Neural cell (in vitro differentiated cells): Measurements from ENCODE around the gene NPEPL1. TPM values are rescaled to one million over a fixed set of nuclear protein-coding genes. Genes with fewer than 3 reads are reported as not detected.

Source experiments
- H2AFZ ChIP-seq: fragments of 200-600, 300-800 bp; sonication (generic), shearing (Covaris generic); 2 replicates; pipeline ENCODE4 v1.6.0; 2014; ENCODE audit warnings: low read depth, mild to moderate bottlenecking, antibody characterized with exemption, low read length, moderate library complexity
- H3F3A ChIP-seq: fragments of 200-600 bp; shearing (Covaris generic); 2 replicates; pipeline ENCODE4 v1.6.1; 2016; ENCODE audit warnings: mild to moderate bottlenecking, moderate library complexity, mixed read lengths, antibody characterized with exemption, low read length; ENCODE audit not compliant: insufficient read depth, poor library complexity, severe bottlenecking
- H3K27ac ChIP-seq: fragments of 200-600, 300-800 bp; sonication (generic), shearing (Covaris generic); 2 replicates; pipeline ENCODE4 v1.5.1; 2014; ENCODE audit warnings: mild to moderate bottlenecking, low read length, moderate library complexity
- H3K27me3 ChIP-seq: fragments of 300-800, 200-600 bp; sonication (generic), shearing (Covaris generic); 2 replicates; pipeline ENCODE4 v1.6.0; 2014; ENCODE audit warnings: mild to moderate bottlenecking, low read depth, low read length, moderate library complexity; ENCODE audit not compliant: insufficient read depth
- H3K36me3 ChIP-seq: fragments of 300-800, 200-600 bp; sonication (generic), shearing (Covaris generic); 2 replicates; pipeline ENCODE4 v1.5.1; 2014; ENCODE audit warnings: mild to moderate bottlenecking, antibody characterized with exemption, low read length, moderate library complexity; ENCODE audit not compliant: insufficient read depth
- H3K4me2 ChIP-seq: fragments of 300-800, 200-600 bp; sonication (generic), shearing (Covaris generic); 2 replicates; pipeline ENCODE4 v1.6.0; 2014; ENCODE audit warnings: mild to moderate bottlenecking, low read length
- H3K4me3 ChIP-seq: fragments of 300-800, 200-600 bp; sonication (generic), shearing (Covaris generic); 2 replicates; pipeline ENCODE4 v1.5.1; 2014; ENCODE audit warnings: mild to moderate bottlenecking, low read length, moderate library complexity
- H3K79me2 ChIP-seq: fragments of 200-600 bp; shearing (Covaris generic); replicated peaks from 2 replicates; pipeline ENCODE4 v1.6.0; 2014; ENCODE audit warnings: mild to moderate bottlenecking, low read length, moderate library complexity; ENCODE audit not compliant: insufficient read depth
- H3K9ac ChIP-seq: fragments of 300-800, 200-600 bp; sonication (generic), shearing (Covaris generic); 2 replicates; pipeline ENCODE4 v1.6.1; 2016; ENCODE audit warnings: mild to moderate bottlenecking, low read length, mixed read lengths
- H3K9me2 ChIP-seq: fragments of 200-600 bp; shearing (Covaris generic); 2 replicates; pipeline ENCODE4 v1.6.1; 2016; ENCODE audit warnings: mild to moderate bottlenecking, low read length, mixed read lengths; ENCODE audit not compliant: insufficient read depth
- H3K9me3 ChIP-seq: fragments of 200-600, 300-800 bp; sonication (generic), shearing (Covaris generic); 2 replicates; pipeline ENCODE4 v1.6.1; 2016; ENCODE audit warnings: mild to moderate bottlenecking, mixed run types, low read length, moderate library complexity, mixed read lengths
- H4K20me1 ChIP-seq: fragments of 200-600 bp; shearing (Covaris generic); 2 replicates; pipeline ENCODE4 v1.6.1; 2016; ENCODE audit warnings: mild to moderate bottlenecking, mixed run types; ENCODE audit not compliant: insufficient read depth
- CTCF ChIP-seq: fragments of 450-650 bp; IDR thresholded peaks from 2 replicates; pipeline ENCODE4 v1.5.1; 2014; ENCODE audit warnings: antibody characterized with exemption, mild to moderate bottlenecking, moderate library complexity; ENCODE audit not compliant: poor library complexity, severe bottlenecking
- EP300 ChIP-seq: fragments of 450-650 bp; conservative IDR thresholded peaks from 2 replicates; pipeline ENCODE4 v1.6.1; 2014; ENCODE audit warnings: antibody characterized with exemption, mild to moderate bottlenecking, moderate library complexity; ENCODE audit not compliant: poor library complexity, severe bottlenecking
- EZH2 ChIP-seq: fragments of 200-600, 300-800 bp; shearing (Covaris generic), sonication (generic); IDR thresholded peaks from 2 replicates; pipeline ENCODE4 v1.6.1; 2014; ENCODE audit warnings: antibody characterized with exemption, low read length, borderline replicate concordance, mild to moderate bottlenecking; ENCODE audit not compliant: insufficient read depth, poor library complexity, severe bottlenecking
- MXI1 ChIP-seq: fragments of 450-650 bp; conservative IDR thresholded peaks from 2 replicates; pipeline ENCODE4 v1.6.1; 2014; ENCODE audit warnings: antibody characterized with exemption, mild to moderate bottlenecking; ENCODE audit not compliant: poor library complexity, severe bottlenecking
- POLR2AphosphoS5 ChIP-seq: IDR thresholded peaks from 2 replicates; pipeline ENCODE4 v1.6.1; 2012
- RAD21 ChIP-seq: fragments of 450-650 bp; conservative IDR thresholded peaks from 2 replicates; pipeline ENCODE4 v1.6.1; 2014; ENCODE audit warnings: antibody characterized with exemption, mild to moderate bottlenecking, moderate library complexity
- SMC3 ChIP-seq: fragments of 450-650 bp; conservative IDR thresholded peaks from 2 replicates; pipeline ENCODE4 v1.6.1; 2014; ENCODE audit warnings: antibody characterized with exemption, mild to moderate bottlenecking, moderate library complexity; ENCODE audit not compliant: poor library complexity
- TAF1 ChIP-seq: IDR thresholded peaks from 2 replicates; pipeline ENCODE4 v1.6.1; 2012; ENCODE audit warnings: low read depth
- polyA plus RNA-seq: library from polyadenylated mRNA; depleted of rRNA; stranded (reverse); fragments of >200 nt; gene quantifications from 2 replicates; pipeline ENCODE4 v1.2.3, GENCODE V29; 2014
- TF ChIP-seq, protein P1 (sequence below): IDR thresholded peaks from 2 replicates; pipeline ENCODE4 v1.6.1; 2012; ENCODE audit warnings: borderline replicate concordance

NPEPL1 gene
- polyA plus RNA-seq, 1 donor from 2014 or later, result 63.4 TPM

- Histone ChIP-seq H3K27ac (no peak overlapping the region), H3F3A (no peaks in the 10 kb centered on the region), H3K4me2 (no peak overlapping the region), H3K9ac (no peak overlapping the region), H3K9me3 (no peaks in the 10 kb centered on the region), H3K27me3 (no peaks in the 10 kb centered on the region), H3K4me3 (no peak overlapping the region), H4K20me1 (no peaks in the 10 kb centered on the region), H3K36me3 (no peaks in the 10 kb centered on the region), H3K9me2 (no peaks in the 10 kb centered on the region), H3K79me2 (no peaks in the 10 kb centered on the region), H2AFZ (no peak overlapping the region)
- no peak for TF ChIP-seq SMC3
- no peak for TF ChIP-seq POLR2AphosphoS5
- TF ChIP-seq, protein P1, sequence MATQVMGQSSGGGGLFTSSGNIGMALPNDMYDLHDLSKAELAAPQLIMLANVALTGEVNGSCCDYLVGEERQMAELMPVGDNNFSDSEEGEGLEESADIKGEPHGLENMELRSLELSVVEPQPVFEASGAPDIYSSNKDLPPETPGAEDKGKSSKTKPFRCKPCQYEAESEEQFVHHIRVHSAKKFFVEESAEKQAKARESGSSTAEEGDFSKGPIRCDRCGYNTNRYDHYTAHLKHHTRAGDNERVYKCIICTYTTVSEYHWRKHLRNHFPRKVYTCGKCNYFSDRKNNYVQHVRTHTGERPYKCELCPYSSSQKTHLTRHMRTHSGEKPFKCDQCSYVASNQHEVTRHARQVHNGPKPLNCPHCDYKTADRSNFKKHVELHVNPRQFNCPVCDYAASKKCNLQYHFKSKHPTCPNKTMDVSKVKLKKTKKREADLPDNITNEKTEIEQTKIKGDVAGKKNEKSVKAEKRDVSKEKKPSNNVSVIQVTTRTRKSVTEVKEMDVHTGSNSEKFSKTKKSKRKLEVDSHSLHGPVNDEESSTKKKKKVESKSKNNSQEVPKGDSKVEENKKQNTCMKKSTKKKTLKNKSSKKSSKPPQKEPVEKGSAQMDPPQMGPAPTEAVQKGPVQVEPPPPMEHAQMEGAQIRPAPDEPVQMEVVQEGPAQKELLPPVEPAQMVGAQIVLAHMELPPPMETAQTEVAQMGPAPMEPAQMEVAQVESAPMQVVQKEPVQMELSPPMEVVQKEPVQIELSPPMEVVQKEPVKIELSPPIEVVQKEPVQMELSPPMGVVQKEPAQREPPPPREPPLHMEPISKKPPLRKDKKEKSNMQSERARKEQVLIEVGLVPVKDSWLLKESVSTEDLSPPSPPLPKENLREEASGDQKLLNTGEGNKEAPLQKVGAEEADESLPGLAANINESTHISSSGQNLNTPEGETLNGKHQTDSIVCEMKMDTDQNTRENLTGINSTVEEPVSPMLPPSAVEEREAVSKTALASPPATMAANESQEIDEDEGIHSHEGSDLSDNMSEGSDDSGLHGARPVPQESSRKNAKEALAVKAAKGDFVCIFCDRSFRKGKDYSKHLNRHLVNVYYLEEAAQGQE, result no peak
- no peak for TF ChIP-seq CTCF
- TF ChIP-seq EP300, result no peak
- TF ChIP-seq TAF1, result no peak
- no peak for TF ChIP-seq RAD21
- TF ChIP-seq EZH2, result no peak
- no peak for TF ChIP-seq MXI1
Observed at GRCh38 chr20:58753267-58753921, 60.8 kb downstream of the NPEPL1 start.

GRCh38 chr20:58753922-58754551 lies 61.4 kb downstream of the NPEPL1 start:
- Histone ChIP-seq H3K27me3 (no peaks in the 10 kb centered on the region), H3K4me3 (no peak overlapping the region), H3K36me3 (no peaks in the 10 kb centered on the region), H3K79me2 (no peaks in the 10 kb centered on the region), H2AFZ (no peak overlapping the region), H3K27ac (no peak overlapping the region), H4K20me1 (no peaks in the 10 kb centered on the region), H3K9ac (no peak overlapping the region), H3K9me3 (no peaks in the 10 kb centered on the region), H3K9me2 (no peaks in the 10 kb centered on the region), H3F3A (no peaks in the 10 kb centered on the region), H3K4me2 (no peak overlapping the region)
- no peak for TF ChIP-seq EP300
- TF ChIP-seq, protein P1, result no peak
- TF ChIP-seq SMC3, result no peak
